Esophagus squamous epithelium (tissue), 5 donors: Measurements from ENCODE around the gene EIF2D. TPM values are rescaled to one million over a fixed set of nuclear protein-coding genes. Genes with fewer than 3 reads are reported as not detected.

Experiments
- DNase-seq: peaks from one replicate; lab custom pipeline; 2025; lab: John Stamatoyannopoulos, UW
- H3K27ac ChIP-seq, 4 donors: fragments of 200-600 bp; sonication (generic); one replicate each; pipeline ENCODE4 v1.5.1; 2016 to 2019; ENCODE audit warnings: mild to moderate bottlenecking in 1 of 4
- H3K27me3 ChIP-seq, 4 donors: fragments of 200-600 bp; sonication (generic); 1 replicate in 3 of 4; 2 replicates in 1 of 4; pipeline versions ENCODE4 v1.5.1 to v1.6.0; 2017 to 2021; ENCODE audit warnings: antibody characterized with exemption in 1 of 4
- H3K36me3 ChIP-seq, 3 donors: fragments of 200-600 bp; sonication (generic); one replicate each; pipeline ENCODE4 v1.5.1; 2016 to 2019
- H3K4me1 ChIP-seq, 3 donors: fragments of 200-600 bp; sonication (generic); one replicate each; pipeline ENCODE4 v1.5.1; 2017 to 2019
- H3K4me3 ChIP-seq, 4 donors: fragments of 200-600 bp; sonication (generic); 1 replicate in 3 of 4; 2 replicates in 1 of 4; pipeline ENCODE4 v1.5.1; 2016 to 2019; ENCODE audit warnings: mild to moderate bottlenecking in 2 of 4, moderate library complexity in 1 of 4
- H3K9me3 ChIP-seq, 3 donors: fragments of 200-600 bp; sonication (generic); one replicate each; pipeline ENCODE4 v1.5.1; 2016 to 2019
- CTCF ChIP-seq, 6 experiments: fragments of 450-650 bp in 4 of 6; fragments of 200-600 bp in 2 of 6; sonication (generic) in 2 of 6; IDR thresholded peaks; one replicate each; pipeline ENCODE4 v1.5.1; 2016 to 2019; ENCODE audit warnings: antibody characterized with exemption in 6 of 6, mild to moderate bottlenecking in 4 of 6, moderate library complexity in 4 of 6
- POLR2A ChIP-seq, 4 donors: fragments of 450-650 bp; IDR thresholded peaks; one replicate each; pipeline ENCODE4 v1.6.1; 2017; ENCODE audit warnings: antibody characterized with exemption in 4 of 4, mild to moderate bottlenecking in 4 of 4, moderate library complexity in 3 of 4
- WGBS, 2 donors: methylation state at CpG; one replicate each; pipeline ENCODE4 v1.1.5; 2018; 5-methylcytosine and 5-hydroxymethylcytosine counted together
- intact Hi-C: fragments of 100-400 bp; cut with DNase I; formaldehyde crosslinking; loops from one replicate; pipeline ENCODE4 v1.15.0; 2022
- total RNA-seq, 4 donors: library from RNA; depleted of rRNA; stranded (reverse); fragments of >200 nt; gene quantifications; one replicate each; pipeline ENCODE4 v1.1.0, GENCODE V29; 2016
- donor health status: DM: yes; HTN: yes; CAD: no.

EIF2D gene
- total RNA-seq, 4 donors from 2014 or later: 26.8 to 54.4 (median 42.2) TPM

GRCh38 chr1:206573319-206573718 is 38.9 kb downstream of the EIF2D start:
- intact Hi-C loops: no loop called here
- Histone ChIP-seq H3K4me1 (peaks cover 19 to 38% (median 23%) of the 10 kb centered on the region in 3 donors), H3K4me3 (no peak overlapping the region), H3K36me3 (peaks cover 0 to 26% (median 0%) of the 10 kb centered on the region in 3 donors), H3K27ac (no peak overlapping the region), H3K9me3 (no peaks in the 10 kb centered on the region), H3K27me3 (no peaks in the 10 kb centered on the region)
- no peak for DNase-seq
- no peak for TF ChIP-seq CTCF (IDR thresholded peaks at IDR 0.05)
- no peak for TF ChIP-seq POLR2A (IDR thresholded peaks at IDR 0.05)
- 48 to 68% methylated on average over 4 of the region's 4 CpGs for WGBS, 2 donors

- Histone ChIP-seq H3K9me3 (no peaks in the 10 kb centered on the region), H3K27me3 (no peaks in the 10 kb centered on the region), H3K4me3 (no peak overlapping the region), H3K27ac (no peak overlapping the region), H3K4me1 (peaks cover 19 to 33% (median 23%) of the 10 kb centered on the region in 3 donors), H3K36me3 (peaks cover 0 to 31% (median 0%) of the 10 kb centered on the region in 3 donors)
- TF ChIP-seq CTCF (IDR thresholded peaks at IDR 0.05) (no peak), POLR2A (IDR thresholded peaks at IDR 0.05) (no peak)
- WGBS, 2 donors: 86 to 96% methylated on average over 4 of the region's 4 CpGs
- intact Hi-C loops: no loop called here
- no peak for DNase-seq
Measured at GRCh38 chr1:206572835-206573234, 39.4 kb downstream of the EIF2D start.

- no peaks in the 10 kb centered on the region for H3K27me3 ChIP-seq
- H3K36me3 ChIP-seq: peaks cover 0 to 42% (median 3%) of the 10 kb centered on the region in 3 donors
- DNase-seq: no peak
- intact Hi-C loops: no loop called here
- H3K9me3 ChIP-seq: no peaks in the 10 kb centered on the region
- TF ChIP-seq CTCF (IDR thresholded peaks at IDR 0.05): no peak
- no peak for TF ChIP-seq POLR2A (IDR thresholded peaks at IDR 0.05)
- H3K4me3 ChIP-seq: no peak overlapping the region
- WGBS, 2 donors: 88 to 91% methylated on average over 3 of the region's 3 CpGs
- H3K4me1 ChIP-seq: peaks cover 8 to 16% (median 9%) of the 10 kb centered on the region in 3 donors
- no peak overlapping the region for H3K27ac ChIP-seq
Measured at GRCh38 chr1:206570529-206570928, 41.7 kb downstream of the EIF2D start.

GRCh38 chr1:206569556-206569955 is 42.7 kb downstream of the EIF2D start:
- Histone ChIP-seq H3K27me3 (no peaks in the 10 kb centered on the region), H3K36me3 (peaks cover 0 to 44% (median 3%) of the 10 kb centered on the region in 3 donors), H3K4me3 (no peak overlapping the region), H3K9me3 (no peaks in the 10 kb centered on the region), H3K27ac (no peak overlapping the region), H3K4me1 (peaks cover 0 to 15% (median 2%) of the 10 kb centered on the region in 3 donors)
- 88% methylated on average over 4 of the region's 4 CpGs for WGBS, 2 donors
- no peak for TF ChIP-seq CTCF (IDR thresholded peaks at IDR 0.05)
- TF ChIP-seq POLR2A (IDR thresholded peaks at IDR 0.05): no peak
- no peak for DNase-seq
- intact Hi-C loops: no loop called here

- H3K27me3 ChIP-seq: no peaks in the 10 kb centered on the region
- H3K9me3 ChIP-seq: no peaks in the 10 kb centered on the region
- DNase-seq: no peak
- H3K36me3 ChIP-seq: peaks cover 0 to 51% (median 3%) of the 10 kb centered on the region in 3 donors
- H3K4me3 ChIP-seq: no peak overlapping the region
- H3K4me1 ChIP-seq: peaks cover 0 to 20% (median 0%) of the 10 kb centered on the region in 3 donors
- TF ChIP-seq CTCF (IDR thresholded peaks at IDR 0.05): no peak
- TF ChIP-seq POLR2A (IDR thresholded peaks at IDR 0.05): no peak
- intact Hi-C loops: no loop called here
- 77 to 87% methylated on average over 4 to 8 of the region's 8 CpGs for WGBS, 2 donors
- no peak overlapping the region for H3K27ac ChIP-seq
Measured at GRCh38 chr1:206568779-206569352, 43.4 kb downstream of the EIF2D start.
